ENCODE measurements around the gene CDK16. TPM values are rescaled to one million over a fixed set of nuclear protein-coding genes. Genes with fewer than 3 reads are reported as not detected.

The CDK16 gene
- polyA plus RNA-seq, 1 donor (not counting 4 experiments of a cell fraction or from before 2014, with no cell fraction given): 79.3 TPM

GRCh38 chrX:47171996-47172395 is 46.5 kb upstream of the CDK16 start:
- Histone ChIP-seq H3K9me3 (ENCODE audit: control insufficient read depth, low read depth, low read length) (no peaks in the 10 kb centered on the region), H3K36me3 (ENCODE audit: control insufficient read depth in 2 of 2, extremely low read depth in 1 of 2, insufficient read depth in 2 of 2, low read length in 2 of 2) (peaks cover 0 to 12% of the 10 kb centered on the region in 2 experiments), H3K79me2 (ENCODE audit: control insufficient read depth, insufficient read depth, low read length) (no peaks in the 10 kb centered on the region), H3K27ac (ENCODE audit: control insufficient read depth, insufficient read depth, low read length) (no peak overlapping the region), H2AFZ (ENCODE audit: control insufficient read depth, low read length) (no peak overlapping the region), H3K4me2 (ENCODE audit: control insufficient read depth, extremely low read depth, insufficient read depth, low read depth, low read length) (no peak overlapping the region), H4K20me1 (ENCODE audit: control insufficient read depth, extremely low read depth, insufficient read depth, low read length) (no peaks in the 10 kb centered on the region), H3K4me1 (ENCODE audit: control insufficient read depth, extremely low read depth, insufficient read depth, low read length) (no peaks in the 10 kb centered on the region), H3K9me1 (ENCODE audit: control insufficient read depth, extremely low read depth, insufficient read depth, low read length) (no peaks in the 10 kb centered on the region), H3K4me3 (ENCODE audit: control insufficient read depth in 2 of 3, extremely low read depth in 1 of 3, insufficient read depth in 2 of 3, low read depth in 1 of 3, low read length in 3 of 3) (no peak overlapping the region), H3K27me3 (ENCODE audit: control insufficient read depth, extremely low read depth, insufficient read depth, low read length) (no peaks in the 10 kb centered on the region), H3K9ac (ENCODE audit: control insufficient read depth, extremely low read depth, insufficient read depth, low read length) (no peak overlapping the region)
- no peak for DNase-seq (ENCODE audit: low read depth, low spot score)
- dilution Hi-C loops (cut with MboI; ENCODE audit: extremely low pct_ligation_motif_present, low sequenced_read_pairs): no loop called here
- FAIRE-seq: no peak
- TF ChIP-seq EZH2 (IDR thresholded peaks at IDR 0.05; ENCODE audit: low read length) (no peak), CTCF (optimal IDR thresholded peaks at IDR 0.05 in 1 of 3, IDR thresholded peaks at IDR 0.05 in 1 of 3, conservative IDR thresholded peaks at IDR 0.05 in 1 of 3; ENCODE audit: extremely low read depth in 1 of 3, insufficient read depth in 2 of 3, low read length in 3 of 3) (no peak)

- Histone ChIP-seq H3K4me2 (ENCODE audit: control insufficient read depth, extremely low read depth, insufficient read depth, low read depth, low read length) (no peak overlapping the region), H3K27ac (ENCODE audit: control insufficient read depth, insufficient read depth, low read length) (no peak overlapping the region), H3K79me2 (ENCODE audit: control insufficient read depth, insufficient read depth, low read length) (no peaks in the 10 kb centered on the region), H3K4me3 (ENCODE audit: control insufficient read depth in 2 of 3, extremely low read depth in 1 of 3, insufficient read depth in 2 of 3, low read depth in 1 of 3, low read length in 3 of 3) (no peak overlapping the region), H3K9me1 (ENCODE audit: control insufficient read depth, extremely low read depth, insufficient read depth, low read length) (no peaks in the 10 kb centered on the region), H3K4me1 (ENCODE audit: control insufficient read depth, extremely low read depth, insufficient read depth, low read length) (peaks cover under 1% of the 10 kb centered on the region), H3K9me3 (ENCODE audit: control insufficient read depth, low read depth, low read length) (no peaks in the 10 kb centered on the region), H3K27me3 (ENCODE audit: control insufficient read depth, extremely low read depth, insufficient read depth, low read length) (no peaks in the 10 kb centered on the region), H3K9ac (ENCODE audit: control insufficient read depth, extremely low read depth, insufficient read depth, low read length) (no peak overlapping the region), H2AFZ (ENCODE audit: control insufficient read depth, low read length) (no peak overlapping the region), H4K20me1 (ENCODE audit: control insufficient read depth, extremely low read depth, insufficient read depth, low read length) (no peaks in the 10 kb centered on the region), H3K36me3 (ENCODE audit: control insufficient read depth in 2 of 2, extremely low read depth in 1 of 2, insufficient read depth in 2 of 2, low read length in 2 of 2) (peaks cover 0 to 12% of the 10 kb centered on the region in 2 experiments)
- dilution Hi-C loops (cut with MboI; ENCODE audit: extremely low pct_ligation_motif_present, low sequenced_read_pairs): no loop called here
- DNase-seq (ENCODE audit: low read depth, low spot score) (no peak), FAIRE-seq (no peak)
- TF ChIP-seq EZH2 (IDR thresholded peaks at IDR 0.05; ENCODE audit: low read length) (no peak), CTCF (optimal IDR thresholded peaks at IDR 0.05 in 1 of 3, IDR thresholded peaks at IDR 0.05 in 1 of 3, conservative IDR thresholded peaks at IDR 0.05 in 1 of 3; ENCODE audit: extremely low read depth in 1 of 3, insufficient read depth in 2 of 3, low read length in 3 of 3) (no peak)
Measured at GRCh38 chrX:47172549-47172948, 45.9 kb upstream of the CDK16 start.

Data from keratinocyte (primary cell).